ENCODE results near the gene S100B.

Gene S100B

GRCh38 chr21:46626975-46627501 lies 22.2 kb upstream of the S100B start:
- DNase-seq: no peak

- DNase-seq: no peak
Observed at GRCh38 chr21:46626536-46626935, 21.7 kb upstream of the S100B start.

- DNase-seq: no peak
Observed at GRCh38 chr21:46625759-46626158, 20.9 kb upstream of the S100B start.

GRCh38 chr21:46624050-46624449 lies 19.2 kb upstream of the S100B start:
- no peak for DNase-seq

GRCh38 chr21:46622226-46622625 lies 17.3 kb upstream of the S100B start:
- DNase-seq: peak; percentile 80

- peak; percentile 42 for DNase-seq
Observed at GRCh38 chr21:46621457-46622182, 16.7 kb upstream of the S100B start.

GRCh38 chr21:46620846-46621245 lies 16.0 kb upstream of the S100B start:
- DNase-seq: no peak

- no peak for DNase-seq
Observed at GRCh38 chr21:46619846-46620245, 15.0 kb upstream of the S100B start.

GRCh38 chr21:46618738-46619379 lies 14.0 kb upstream of the S100B start:
- DNase-seq: no peak

- no peak for DNase-seq
Observed at GRCh38 chr21:46617267-46618051, 12.6 kb upstream of the S100B start.

GRCh38 chr21:46616656-46617055 lies 11.8 kb upstream of the S100B start:
- DNase-seq: no peak

GRCh38 chr21:46616050-46616449 lies 11.2 kb upstream of the S100B start:
- no peak for DNase-seq

- no peak for DNase-seq
Observed at GRCh38 chr21:46613391-46613790, 8.5 kb upstream of the S100B start.

GRCh38 chr21:46610018-46610701 lies 5.3 kb upstream of the S100B start:
- no peak for DNase-seq

- no peak for DNase-seq
Observed at GRCh38 chr21:46608672-46609111, 3.8 kb upstream of the S100B start.

GRCh38 chr21:46607636-46608035 lies 2.8 kb upstream of the S100B start:
- DNase-seq: no peak

GRCh38 chr21:46606427-46606813 lies 1.5 kb upstream of the S100B start:
- no peak for DNase-seq

- DNase-seq: peak; percentile 63
Observed at GRCh38 chr21:46605767-46606426, 1.0 kb upstream of the S100B start.

GRCh38 chr21:46604329-46604974 lies 430 bp downstream of the S100B start:
- DNase-seq: no peak

- DNase-seq: no peak
Observed at GRCh38 chr21:46603228-46603627, 1.7 kb downstream of the S100B start.

GRCh38 chr21:46600978-46601377 lies 3.9 kb downstream of the S100B start:
- DNase-seq: no peak

GRCh38 chr21:46600305-46600704 lies 4.6 kb downstream of the S100B start:
- DNase-seq: no peak

All from femur (tissue), 1 donor.